HG02884 (cell line): ENCODE results near the gene JAG2.

Experiments
- ATAC-seq: cut with Tn5 transposase; IDR thresholded peaks from one replicate; pipeline ENCODE4 v1.9.1; 2021; ENCODE audit warnings: mild to moderate bottlenecking, moderate library complexity; ENCODE audit not compliant: unreplicated experiment

Gene JAG2

DNA sequence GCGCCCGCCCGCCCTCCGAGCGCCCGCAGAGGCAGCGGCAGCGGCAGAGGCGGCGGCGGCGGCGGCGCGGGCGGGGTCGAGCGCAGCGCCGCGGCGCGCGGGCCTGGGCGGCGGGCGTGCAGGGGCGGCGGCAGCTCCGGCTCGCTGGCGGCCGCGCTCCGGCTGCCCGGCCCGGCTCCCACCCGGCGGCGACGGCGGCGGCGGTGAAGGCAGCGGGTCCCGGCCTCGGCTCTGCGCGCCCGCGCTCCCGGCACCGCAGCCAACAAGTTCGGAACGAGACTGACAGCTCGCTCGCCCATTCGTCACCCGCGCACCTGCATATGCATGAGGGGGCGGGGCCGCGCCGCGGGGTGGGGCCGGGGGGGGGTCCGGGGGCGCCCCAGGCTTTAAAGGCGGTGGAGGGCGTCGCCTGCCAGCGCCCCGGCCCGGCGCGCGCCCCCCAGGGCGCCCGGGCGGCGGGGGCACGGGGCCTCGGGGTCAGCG is at the start of gene JAG2:
Gene JAG2 (minus strand): TSS at position 281 of the 483 bp plus-strand sequence. CDS start 356 bp downstream, outside the sequence.
- no peak for ATAC-seq

DNA sequence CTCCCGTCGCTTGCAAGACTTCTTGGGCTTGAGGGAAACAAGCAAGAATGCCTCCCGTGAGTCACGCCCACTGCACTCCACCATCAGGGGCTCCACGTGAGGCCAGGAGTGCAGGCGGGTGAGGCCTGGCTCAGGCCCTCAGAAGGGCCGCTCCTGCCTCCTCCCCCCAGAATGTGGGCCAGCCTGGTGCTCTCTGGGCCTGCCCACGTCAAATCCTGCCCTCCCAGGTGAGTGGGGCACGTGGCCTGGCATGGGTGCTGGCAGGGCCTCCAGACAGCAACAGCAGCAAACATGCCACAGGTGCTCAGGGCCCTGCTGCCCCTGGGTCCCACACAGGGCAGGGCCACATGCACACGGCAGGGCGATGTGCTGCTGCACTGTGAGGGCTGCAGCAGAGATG is 49.2 kb upstream of the JAG2 start:
- no peak for ATAC-seq

DNA sequence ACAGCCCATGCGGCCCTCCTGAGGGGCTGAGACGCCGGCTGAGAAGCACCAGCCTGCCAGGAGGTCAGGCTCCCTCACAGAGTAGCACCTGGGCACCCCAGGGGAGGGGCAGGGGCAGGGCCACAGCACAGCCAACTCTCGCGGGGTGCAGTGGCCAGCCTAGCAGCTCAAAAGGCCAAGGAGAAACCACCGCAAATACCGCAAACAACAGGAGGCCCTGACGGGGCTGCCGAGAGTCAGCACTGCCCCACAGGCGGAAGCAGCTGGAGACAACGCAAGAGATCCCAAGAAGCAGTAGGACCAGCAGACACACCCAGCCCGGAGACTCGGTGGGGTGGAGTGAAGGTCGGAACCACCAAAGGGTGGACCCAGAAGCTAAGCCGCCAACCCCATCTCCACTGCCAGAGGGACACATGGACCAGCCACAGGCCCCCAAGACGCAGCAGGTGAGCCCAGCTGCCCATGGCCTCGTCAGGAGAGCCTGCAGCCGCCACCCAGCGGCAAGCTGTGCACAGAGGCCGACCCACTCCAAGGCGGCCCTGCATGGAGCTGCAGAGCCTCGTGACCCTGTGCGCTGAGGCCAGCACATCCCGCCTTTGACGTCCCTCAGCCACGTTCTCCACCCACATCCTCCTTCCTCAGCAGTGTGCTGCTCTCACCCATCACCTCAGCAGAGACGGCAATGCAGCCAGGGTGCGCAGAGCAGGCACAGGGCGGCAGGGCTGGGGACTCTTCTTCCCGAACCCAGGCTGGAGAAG is 48.1 kb upstream of the JAG2 start:
- ATAC-seq, result no peak

DNA sequence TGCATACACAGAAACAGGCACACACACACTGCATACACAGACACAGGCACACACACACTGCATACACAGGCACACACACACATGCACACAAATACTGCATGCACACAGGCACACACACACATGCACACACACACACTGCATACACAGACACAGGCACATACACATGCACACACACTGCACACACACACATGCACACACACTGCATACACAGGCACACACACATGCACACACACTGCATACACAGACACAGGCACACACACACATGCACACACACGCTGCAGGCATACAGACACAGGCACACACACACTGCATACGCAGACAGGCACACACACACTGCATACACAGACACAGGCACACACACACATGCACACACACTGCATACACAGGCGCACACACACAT is 47.0 kb upstream of the JAG2 start:
- no peak for ATAC-seq

DNA sequence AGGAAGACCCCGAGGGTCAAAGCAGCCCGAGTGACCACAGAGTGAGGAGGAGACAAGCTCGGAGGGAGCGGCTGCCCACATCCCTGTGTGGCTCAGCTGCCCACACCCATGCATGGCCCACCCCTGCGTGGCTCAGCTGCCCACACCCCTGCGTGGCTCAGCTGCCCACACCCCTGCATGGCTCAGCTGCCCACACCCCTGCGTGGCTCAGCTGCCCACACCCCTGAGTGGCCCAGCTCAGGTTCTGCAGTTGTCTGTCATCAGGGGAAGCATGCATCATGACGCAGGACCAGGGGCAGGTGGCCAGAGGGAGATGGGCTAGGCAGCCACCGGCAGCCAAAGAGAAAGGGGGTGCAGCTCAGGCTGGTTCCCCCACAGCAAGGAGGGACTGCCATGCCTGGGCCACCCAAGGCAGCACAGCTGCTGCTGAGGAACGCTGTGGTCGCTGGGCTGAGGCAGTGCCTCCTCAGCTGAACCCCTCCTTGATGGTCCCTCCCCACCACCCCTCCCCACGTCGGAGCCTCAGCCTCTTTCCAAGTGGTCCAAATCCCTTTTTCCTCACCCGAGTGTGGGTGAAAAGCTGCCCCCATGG is 45.8 kb upstream of the JAG2 start:
- ATAC-seq, result no peak

DNA sequence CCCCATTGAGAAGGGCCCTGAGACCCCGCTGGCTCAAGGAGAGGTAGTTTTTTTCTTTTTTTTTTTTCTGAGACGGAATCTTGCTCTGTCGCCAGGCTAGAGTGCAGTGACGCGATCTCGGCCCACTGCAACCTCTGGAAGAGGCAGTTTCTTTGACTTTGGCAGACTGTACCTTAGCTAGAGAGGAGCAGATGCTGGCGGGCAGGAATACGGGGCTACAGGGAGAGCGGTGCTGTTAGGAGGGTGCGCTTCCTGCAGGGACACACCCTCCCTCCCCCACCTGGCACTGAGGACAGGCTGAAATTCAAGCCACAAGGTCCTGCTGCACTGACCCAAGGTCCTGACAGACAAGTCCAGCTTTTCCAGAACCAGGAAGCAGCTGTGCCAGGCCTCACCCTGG is 44.8 kb upstream of the JAG2 start:
- no peak for ATAC-seq

DNA sequence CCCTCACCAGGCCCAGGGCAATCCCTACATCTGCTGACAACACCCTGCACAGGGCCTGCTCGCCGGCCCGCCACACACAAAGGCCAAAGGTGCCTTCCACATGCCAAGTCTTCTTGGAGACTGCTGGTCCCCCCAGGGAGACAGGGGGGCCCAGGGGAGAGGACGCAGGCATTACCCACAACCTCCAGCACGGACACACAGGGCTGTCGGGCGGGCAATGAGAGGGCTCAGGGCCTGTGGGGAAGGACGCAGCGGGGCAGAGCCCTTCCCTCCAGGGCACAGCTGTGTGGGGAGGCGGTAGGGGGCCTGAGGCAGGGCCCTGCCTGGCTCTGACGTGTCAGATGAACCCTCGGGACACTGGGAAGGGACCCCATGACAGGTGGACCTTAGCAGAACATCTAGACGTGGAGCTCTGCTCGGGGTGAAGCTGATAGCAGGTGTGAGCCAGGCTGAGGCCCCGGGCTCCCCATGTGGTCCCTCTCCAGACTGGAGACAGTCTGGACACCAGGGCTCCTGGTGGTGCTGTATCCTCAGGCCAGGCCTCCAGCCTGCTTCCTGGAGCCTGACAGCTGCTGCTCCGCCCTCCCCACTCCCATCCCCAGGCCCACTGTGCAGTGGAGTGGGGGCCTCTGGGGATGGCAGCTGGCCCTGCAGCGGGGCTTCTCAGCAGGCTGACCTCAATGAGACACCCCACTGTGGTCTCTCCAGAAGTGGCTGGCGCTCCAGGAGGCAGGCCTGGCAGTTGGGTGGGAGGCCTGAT is 44.1 kb upstream of the JAG2 start:
- ATAC-seq, result no peak

DNA sequence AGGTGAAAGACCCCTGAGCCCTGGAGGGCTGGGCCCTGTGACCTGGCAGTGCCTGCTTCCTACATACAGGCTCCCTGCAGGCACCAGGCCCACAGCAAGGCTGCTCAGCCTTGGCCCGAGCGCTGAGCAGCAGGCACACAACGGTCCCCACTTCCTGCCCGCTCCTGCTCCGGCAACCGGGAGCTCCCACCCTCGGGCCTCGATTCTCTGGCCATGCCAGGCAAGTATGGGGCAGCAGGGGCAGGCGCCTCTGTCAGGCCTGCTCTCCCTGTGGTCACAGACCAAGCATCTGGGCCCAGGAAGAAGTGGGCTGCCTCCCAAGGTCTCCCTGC is 43.1 kb upstream of the JAG2 start:
- no peak for ATAC-seq

DNA sequence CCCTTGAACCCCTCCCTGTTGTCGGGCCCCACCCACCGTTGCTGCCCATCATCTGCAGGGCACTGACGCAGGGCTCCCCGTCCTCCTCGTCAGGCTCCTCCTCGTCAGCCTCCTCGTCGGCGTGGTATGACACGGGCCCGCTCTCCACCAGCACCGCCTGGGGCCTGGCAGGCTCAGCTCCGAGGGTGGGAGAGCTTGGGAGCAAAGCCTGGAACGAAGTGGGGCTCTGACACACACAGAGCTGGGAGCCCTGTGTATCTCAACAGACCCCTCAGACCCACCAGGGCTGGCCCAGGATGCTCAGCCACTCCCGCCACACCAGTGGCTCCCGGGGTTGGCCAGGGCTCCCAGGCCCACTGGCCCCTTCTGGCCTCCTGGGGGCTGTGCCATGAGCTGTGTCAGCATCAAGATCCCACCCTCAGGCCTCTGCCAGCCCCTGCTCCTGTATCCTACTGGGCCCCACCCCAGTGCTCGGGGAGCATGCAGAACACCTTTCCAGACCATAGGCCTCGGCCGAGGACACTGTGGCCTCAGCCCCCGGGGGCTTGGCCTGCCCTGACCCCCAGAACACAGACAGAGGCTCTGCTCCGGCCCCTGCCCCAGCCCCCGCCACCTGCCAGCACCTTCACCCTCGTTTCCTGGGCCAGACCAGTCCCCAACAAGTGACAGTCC is 42.6 kb upstream of the JAG2 start:
- ATAC-seq, result no peak

DNA sequence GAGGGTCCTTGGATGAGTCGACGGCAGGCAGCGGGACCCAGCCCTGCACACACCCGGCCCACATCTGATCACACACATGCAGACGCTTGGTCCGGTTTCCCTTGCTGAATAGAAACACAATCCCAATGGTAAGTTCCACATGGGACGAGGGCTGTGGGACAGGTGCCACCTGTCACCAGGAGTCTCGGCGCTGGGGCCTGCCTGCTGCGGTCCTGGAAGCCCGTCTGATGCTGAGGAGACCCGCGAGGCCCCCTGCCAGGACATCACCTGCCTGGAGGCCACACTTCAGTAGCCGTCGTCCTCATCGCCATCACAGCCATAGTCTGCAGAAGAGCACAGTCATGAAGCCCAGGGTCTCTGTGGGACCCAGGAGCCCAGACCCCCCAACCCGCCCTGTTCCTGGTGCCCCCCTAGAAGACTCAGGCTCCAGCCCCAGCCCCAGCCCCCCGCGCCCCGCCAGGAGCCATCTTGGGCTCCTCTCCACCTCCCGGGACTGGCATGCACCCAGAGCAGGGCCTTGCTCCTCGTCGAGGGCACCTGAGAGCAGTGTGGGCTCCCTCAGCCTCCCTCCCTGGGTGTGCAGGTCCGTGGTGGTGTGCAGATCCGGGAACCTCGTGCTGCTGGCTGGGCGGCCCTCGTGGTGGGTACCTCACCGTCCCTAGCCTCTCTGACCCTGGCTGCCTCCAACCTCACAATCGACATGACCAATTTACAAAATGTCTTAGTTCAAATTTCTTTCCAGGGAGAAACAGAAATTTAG is 41.9 kb upstream of the JAG2 start:
- ATAC-seq, result no peak

DNA sequence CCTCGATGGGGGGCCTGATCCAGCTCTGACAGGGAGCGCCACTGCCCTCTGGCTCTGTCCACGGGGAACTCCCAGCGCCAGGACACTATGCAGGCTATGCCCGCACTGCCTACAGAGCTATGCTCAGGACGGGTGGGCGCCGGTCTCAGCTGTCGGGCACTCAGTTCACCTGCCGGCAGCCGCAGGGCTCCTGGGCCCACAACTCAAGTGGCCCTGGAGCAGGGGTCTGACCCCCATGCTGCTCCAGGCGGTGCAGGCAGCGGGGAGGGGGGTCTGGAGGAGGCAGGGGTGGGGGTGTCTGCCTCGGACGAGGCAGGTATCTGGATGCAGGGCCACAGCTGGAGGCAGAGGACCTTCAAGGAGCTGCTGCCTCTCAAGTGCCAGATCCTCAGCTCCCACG is 41.1 kb upstream of the JAG2 start:
- ATAC-seq, result no peak

DNA sequence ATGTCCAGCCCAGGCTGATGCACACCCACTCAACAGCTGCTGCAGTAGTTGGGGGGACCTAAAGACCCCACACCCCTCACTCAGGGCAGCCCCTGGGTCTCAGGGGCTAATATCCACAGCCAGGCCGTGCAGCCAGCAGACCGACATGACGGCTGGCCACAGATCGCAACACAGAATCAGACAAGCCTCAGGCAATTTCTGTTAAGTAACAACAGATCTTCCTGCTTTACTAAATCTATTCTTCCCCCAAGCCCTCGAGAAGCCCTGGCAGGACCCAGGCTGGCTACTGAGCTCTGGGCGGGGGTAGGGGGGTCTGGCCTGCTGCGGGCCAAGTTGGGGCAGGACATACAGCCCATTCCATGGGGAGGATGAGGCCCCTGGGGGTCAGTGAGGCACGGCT is 40.5 kb upstream of the JAG2 start:
- no peak for ATAC-seq

DNA sequence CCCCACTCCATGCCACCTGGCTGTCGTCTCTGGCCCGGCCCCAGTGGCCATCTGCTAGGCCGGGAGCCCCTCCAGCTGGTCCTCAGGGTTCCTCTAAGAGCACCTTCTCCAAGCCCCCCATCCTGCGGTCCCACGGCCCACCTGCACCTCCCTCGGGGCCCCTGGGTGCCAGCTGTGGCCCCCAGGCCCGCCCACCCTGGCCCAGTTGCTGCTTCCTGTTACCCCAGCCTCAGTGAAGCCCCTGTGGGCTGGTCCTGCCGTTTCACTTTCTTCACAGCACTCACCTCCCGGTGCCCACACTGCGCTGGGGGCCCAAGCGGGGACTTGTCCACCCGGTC is 40.1 kb upstream of the JAG2 start:
- no peak for ATAC-seq

DNA sequence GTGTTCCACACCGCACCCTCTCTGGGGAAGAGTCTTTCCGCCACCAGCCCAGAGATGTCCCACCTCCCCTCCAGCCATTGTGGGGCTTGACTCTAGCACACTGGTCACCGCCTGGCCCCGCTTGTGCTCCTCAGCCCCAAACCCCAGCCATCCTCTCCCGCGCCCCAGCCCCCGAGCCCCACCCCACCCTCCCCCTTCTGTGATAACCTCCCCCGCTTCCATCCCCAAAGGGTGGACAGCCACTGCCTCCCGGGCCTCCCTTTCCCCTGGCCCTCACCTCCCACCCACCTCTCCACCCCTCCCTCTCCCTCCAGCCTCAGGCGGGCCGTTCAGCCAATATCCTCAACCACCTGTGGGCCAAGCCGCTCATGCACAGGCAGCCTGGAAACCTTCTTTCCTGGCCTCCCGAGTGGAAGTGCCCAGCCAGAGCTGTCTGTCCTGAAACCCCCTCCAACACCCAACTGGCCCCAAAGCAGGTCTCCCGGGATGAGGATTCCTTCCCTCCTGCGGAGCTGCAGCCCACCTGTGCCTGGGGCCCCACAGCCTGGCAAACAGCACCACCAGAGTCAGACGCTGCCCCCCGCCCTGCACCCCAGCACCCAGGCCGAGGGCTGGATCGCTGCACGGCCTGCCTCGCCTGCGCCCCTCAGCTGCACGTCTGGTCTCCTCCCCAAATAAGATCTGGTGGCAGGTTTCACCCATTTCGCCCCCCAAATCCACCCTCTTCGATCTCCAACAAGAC is 39.6 kb upstream of the JAG2 start:
- no peak for ATAC-seq

DNA sequence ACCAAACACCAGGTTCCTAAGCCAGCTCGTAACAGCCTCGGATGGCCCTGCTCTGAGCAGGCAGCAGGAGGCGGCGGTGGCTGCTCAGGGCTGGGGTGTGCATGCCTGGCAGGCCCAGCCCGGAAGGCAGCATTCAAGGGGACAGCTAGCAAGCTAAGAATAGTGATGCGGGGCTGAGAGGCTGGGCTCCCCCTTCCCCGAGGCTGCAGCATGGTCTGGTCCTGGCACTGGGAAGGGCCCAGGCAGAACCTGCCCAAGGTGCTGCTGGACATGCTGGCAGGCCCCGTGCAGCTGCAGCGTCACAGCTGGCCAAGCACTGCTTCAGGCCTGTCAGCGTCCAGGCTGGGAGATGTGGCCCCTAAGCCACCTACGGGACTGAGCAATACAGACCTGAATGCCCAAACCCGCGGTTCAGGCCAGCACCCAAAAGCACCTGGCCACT is 38.9 kb upstream of the JAG2 start:
- ATAC-seq, result no peak

DNA sequence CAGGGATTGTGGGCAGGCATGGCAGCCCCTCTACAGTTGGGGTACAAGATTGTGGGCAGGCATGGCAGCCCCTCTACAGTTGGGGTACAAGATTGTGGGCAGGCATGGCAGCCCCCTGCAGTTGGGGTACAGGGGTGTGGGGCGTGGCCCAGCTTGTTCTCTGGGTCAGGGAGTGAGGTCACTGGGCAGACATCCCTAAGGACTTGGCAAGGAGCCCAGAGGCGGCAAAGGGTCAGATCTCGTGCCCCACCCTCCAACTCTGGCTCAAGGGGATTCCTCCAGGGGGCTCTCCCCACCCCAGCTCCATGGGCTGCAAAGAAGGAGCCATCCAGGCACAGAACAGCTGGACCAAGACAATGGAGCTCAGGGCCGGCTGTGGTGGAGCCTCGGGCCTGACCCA is 38.3 kb upstream of the JAG2 start:
- ATAC-seq, result no peak

DNA sequence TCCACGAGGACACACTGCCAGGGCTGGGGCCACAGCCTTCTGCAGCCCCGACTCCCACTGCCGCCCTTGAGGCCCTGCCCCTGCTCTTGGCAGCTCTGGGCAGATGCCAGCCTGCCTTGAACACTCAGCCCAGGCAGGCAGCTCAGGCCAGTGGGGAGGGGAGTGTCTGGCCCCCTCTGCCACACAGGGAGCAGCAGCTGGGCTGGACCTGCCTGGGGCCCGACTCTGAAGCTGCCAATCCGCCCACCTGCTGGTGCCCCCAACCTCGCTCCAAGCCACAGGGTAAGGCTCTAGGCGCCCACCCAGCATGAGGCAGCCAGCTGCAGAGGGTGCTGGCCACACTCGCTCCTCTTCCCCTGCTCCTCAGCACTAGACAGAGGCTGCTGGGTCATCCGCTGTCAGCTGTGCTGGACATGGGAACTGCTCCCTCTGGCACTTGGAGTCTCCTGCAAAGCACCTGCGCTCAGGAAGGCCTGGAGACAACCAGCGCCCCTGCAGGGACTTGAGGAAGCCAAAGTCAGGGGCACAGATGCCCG is 37.2 kb upstream of the JAG2 start:
- ATAC-seq, result no peak

DNA sequence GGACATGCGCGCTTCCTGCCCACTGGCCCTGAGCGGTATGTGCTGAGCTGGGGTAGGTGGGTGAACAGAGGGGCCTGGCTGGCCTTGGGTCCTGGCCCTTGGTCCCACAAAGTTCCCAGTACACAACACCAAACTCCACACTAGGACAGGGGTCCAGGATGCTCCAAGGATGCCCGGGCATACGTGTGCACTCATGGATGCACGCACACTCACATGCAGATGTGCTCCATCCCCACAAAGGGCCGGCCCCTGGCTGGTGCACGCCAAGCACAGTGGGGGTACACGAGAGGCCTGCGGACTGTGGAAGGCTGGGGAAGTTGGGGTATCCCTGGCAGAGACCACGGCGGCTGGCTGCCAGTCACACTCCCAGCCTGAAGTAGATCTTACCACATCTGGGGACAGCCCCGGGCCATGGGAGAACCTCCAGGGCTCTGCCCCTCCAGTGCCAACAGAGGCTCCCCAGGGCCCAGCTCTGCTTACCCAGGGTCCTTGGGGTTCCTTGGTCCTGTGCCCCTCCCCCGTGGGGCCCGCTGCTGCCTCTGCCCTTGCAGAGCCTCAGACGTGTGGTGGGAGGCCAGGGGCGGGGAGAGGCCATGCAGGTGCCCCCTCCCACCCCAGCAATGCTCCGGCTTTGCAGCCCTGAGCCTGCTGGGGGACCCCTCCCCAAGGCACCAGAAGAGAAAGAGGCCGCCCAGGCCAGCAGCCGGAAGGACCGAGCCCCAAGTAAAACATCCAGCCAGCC is 36.5 kb upstream of the JAG2 start:
- ATAC-seq, result no peak

DNA sequence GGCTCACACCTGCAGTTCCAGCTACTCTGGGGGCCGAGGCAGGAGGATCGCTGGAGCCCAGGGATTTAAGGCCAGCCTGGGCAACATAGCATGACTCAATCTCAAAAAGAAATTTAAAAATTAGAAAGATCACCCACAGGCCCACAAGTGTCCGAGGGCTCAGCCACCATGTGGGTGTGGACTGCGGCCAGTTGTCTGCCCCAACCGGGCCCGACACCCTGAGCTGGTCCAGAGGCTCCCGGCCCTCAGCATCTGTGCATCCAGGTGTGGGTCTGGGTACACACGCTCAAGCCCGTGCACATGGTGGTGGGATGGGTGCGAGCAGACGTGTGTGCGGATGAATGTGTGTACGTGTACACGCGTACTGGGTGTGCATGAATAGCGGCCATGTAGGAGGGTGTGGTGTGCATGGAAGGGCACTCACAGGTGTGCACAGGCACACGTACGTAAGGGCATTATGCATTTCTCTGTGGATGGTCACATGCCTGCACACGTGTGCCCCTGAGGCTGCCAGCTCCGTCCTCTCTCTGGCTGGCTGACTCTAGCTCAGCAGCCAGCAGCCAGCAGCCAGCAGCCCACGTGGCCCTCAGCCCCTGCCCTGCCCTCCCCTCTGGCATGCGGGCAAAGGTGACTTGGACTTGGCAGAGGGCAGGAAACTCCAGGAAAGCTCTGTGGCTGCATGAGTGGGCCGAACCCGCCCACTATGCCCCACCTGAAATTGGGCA is 35.8 kb upstream of the JAG2 start:
- ATAC-seq, result no peak
